ENCODE measurements around the gene FRMD5.
A peak's percentile ranks its signal among the peaks of the same experiment; 100 is the strongest.
"Not testable (repeated sequence)": the region's sequence is repeated elsewhere in the genome, so short reads cannot be mapped to it uniquely, and the experiment has no call there.

The FRMD5 gene

DNA sequence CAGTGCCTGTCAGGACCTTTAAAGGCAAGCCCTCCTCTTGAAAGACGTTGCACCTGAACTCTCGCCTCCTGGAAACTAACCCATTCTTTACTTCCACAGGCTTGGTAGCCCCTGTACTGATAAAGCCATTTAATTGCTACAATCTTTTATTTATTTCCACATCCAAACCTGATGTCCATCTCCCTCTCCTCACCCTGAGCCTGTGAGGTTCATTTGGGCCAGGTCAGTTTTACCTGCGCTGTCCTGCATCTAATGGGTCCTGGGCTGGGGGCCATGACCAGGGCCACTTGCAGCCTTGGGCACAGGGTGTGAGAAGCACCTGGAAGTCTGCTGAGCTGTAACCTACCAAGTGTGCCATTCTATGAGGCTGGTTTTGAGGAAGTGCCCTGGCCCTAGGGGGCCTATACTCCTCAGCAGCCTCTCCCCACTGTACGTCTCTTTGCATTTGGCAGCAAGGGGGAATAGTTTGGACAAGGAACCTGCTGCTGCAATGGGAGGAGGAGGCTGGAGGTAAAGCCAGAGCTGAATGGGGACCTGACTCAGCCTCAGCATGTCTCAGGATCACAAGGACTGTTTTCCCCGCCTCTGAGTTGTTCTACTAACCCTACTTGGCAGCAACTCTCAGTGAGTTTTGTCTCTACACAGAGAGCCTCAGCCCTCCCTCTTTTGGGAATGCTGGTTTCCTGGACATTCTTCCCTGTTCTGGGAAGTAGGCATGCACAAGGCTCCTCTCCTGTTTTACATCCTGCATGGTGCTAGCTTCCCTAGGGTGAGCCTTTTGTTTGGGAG, 314.5 kb downstream of the FRMD5 start:
- DNase-seq: no peak

DNA sequence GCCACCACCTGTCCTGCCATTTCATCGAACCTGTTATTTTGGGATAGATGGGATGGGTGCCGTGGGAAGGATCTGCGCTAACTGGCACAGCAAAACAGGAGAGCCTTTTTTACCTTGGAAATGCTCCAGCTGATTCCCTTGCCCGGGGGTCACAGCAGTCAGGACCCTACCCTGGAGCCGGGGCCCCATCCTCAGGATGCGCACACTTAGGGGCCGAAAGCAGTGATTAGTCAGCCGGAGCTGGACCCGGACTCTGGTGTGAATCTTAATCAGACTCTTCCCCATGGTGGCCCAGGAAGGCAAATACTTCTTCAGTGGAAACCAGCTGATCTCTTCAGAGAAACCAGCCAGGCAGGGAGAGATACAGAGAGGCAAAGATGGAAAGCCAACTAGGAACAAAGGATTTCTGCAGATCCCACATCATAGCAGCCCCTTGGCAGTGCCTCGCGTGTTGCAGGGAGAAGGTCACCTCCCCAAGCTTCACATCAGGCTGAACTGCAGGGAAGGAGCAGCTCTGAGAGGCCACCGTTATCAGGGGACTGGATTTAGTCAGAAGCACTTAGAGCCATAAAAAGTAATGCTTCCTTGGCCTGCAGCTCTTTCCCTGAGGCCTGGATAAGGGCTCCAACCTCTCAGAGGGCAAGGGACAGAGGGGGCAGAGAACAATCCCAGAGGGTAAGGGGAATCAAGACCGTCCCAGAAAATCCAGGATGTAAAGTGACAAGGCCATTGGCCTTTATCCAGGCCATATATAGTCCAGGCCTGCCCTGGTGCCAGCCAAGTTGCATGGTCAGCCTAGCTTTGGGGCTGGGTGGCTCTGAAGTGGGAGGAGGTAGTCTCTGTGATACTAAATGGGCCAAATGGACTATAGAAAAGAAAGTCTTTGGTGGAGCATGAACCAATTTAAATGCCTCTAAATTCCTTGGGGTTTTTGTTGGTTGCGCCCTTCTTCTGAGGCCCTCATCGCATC, 315.4 kb downstream of the FRMD5 start:
- DNase-seq: no peak

DNA sequence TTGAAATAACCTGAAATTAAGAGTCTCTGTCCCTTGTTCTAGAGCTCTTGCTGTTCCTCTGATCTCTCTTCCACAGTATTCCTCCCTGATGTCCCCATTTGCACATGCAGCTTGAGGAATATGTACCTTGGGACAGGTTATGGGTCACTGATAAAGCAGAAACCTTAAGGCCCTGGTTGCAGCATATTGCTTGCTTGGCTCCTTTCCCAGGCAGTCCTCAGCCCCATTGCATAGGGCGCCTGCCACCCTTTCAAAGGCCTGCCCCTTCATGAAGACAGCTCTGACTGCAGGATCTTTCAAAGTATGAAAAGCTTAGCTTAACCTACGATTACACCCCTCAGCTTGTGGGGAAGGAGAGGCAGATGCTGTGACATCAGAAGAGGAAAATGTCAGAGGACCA, 316.6 kb downstream of the FRMD5 start:
- DNase-seq: no peak

DNA sequence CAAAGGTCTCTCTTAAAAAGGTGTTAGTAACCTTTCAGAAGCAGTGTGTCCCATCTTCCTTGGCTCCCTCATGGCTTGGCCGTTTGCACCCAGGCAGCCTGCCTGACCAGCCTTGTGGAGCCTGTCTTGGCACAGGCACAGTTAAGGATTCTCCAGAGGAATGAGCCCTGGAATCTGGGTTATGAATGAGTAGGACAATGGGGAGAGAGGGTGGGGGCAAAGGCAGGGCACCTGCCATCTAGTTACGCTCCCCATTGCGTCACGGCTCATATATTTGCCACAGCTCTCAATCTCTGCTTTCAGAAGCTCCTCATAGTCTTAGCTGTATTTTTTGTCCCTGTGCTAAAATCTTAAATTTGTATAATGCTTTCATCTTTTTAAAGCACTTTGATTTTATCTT, 317.7 kb downstream of the FRMD5 start:
- no peak for DNase-seq

DNA sequence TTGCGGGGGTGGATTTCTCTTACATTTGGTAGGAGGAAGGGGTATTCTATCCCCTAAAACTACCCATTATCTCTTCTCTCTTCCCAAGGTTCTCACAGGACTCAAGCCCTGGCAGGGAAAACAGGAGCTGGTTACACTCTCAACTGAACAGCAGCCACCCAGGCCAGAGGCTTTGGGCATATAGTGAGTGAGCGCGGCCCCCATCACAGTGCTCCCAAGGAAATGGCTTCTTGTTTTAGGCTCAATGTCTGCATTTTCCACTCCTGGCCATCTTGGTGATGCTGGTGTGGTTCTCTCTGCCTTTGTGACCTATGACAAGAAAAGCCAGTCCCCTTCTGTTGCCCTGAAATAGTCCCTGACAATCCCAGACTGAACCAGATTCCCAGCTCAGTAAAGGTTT, 318.2 kb downstream of the FRMD5 start:
- no peak for DNase-seq

DNA sequence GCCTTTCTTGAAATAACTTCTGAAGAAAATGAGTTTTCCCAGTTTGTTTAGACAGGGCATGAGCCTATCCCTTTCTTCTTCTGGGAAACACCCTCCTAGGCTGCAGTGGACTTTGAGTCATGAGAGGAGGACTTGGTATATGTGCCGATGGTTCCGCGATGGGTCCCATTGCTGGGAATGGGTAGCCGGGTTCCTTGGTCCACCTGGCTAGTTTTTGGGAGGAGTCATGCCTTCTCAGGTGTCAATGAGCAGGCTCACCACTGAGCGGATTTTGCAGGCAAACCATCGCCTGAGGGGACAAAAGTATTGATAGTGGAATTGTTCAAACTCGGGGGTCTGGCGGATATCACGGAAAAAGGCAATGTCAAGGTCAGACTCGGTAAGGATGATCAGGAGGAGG, 321.4 kb downstream of the FRMD5 start:
- DNase-seq: no peak

DNA sequence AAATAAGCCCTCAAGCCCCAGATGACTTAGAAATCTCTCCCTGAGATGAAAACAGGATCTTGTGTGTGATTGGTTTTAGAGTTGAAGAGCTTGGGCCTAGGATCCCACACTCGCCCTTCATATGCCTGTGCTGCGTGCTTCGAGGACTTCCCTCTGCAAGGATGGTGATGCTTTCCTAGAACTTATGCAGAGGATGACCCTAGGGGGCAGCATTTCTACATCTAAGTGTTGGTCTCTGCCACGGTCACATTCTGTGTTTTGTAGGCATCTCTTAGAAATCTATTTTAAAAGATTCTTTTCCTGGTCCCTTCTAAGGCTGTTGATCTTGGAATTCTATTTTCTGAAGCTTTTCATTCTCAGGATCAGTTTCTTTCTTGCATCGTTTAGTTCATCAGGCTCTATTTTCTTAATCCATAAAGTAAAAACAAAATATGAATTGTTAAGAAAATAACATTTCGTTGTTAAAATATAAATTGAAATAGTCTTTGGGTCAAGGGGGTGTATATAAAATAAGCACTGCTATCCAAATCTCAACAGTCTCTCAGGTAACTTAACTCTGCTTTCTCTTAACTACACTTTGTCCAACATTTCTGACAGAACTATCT, 322.6 kb downstream of the FRMD5 start:
- DNase-seq: peak in 1 of 2 donors; percentile 21

DNA sequence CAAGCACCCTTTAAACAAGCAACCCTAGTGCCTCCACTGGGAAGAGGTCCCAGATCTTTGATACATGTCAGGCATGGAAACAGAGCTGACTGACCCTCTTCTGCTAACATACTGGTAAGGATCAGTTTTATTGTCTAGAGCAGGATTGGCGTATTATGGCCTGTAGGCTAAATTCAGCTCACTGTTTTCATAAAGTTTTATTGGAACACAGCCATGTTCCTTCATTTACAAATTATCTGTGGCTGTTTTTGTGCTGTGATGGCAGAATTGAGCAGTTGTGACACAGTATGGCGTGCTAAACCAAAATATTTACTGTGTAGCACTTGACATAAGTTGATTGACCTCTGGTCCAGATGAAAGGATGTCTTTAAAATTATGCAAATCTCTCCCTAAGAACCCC, 323.2 kb downstream of the FRMD5 start:
- no peak for DNase-seq

DNA sequence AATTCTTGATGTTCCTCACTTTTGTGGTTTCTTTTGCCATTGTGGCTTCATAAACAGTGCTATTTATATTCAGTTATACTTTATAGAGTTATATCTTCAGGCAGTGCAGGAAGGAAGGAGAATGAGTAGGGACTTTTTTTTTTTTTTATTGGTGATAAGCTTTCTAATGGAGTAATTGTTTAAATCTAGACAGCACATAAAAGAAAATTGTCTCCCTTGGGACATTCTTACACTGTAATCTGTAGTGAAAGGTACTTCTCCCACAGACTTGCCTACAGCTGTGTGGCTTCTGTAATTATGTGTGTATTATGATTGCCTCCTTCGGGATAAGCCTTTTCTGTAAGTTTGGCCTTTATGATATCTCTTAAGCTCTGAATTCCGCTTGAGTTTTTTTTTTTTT, 326.7 kb downstream of the FRMD5 start:
- peak in 1 of 2 donors; percentile 15 for DNase-seq

DNA sequence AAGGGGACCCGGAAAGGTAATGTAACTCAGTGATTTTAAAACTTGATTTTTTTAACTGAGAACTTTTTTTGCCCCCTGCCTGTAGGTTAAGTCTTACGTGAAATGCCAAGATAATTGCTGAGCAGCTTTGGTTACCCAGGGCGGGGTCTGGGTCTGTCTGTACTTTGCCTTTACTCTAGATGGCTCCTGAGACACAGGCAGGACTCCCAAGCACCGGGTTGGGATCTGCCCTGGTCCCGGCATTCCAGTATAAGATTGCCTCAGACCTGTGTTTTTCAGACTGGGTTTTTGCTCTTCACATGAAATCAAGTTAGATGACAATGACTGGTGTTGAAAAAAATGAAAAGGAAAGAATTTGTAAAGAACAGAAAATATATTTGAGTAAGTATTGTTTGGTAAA, 328.0 kb downstream of the FRMD5 start:
- DNase-seq: no peak

DNA sequence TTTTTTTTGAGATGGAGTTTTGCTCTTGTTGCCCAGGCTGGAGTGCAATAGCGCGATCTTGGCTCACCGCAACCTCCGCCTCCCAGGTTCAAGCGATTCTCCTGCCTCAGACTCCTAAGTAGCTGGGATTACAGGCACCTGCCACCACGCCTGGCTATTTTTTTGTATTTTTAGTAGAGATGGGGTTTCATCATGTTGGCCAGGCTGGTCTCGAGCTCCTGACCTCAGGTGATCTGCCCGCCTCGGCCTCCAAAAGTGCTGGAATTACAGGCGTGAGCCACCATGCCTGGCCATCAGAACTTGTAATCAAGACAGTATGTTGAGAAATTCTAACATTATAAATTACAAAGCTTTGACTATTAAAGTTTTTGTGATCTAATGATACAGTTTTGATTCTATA, 328.4 kb downstream of the FRMD5 start:
- DNase-seq: not testable (repeated sequence)

DNA sequence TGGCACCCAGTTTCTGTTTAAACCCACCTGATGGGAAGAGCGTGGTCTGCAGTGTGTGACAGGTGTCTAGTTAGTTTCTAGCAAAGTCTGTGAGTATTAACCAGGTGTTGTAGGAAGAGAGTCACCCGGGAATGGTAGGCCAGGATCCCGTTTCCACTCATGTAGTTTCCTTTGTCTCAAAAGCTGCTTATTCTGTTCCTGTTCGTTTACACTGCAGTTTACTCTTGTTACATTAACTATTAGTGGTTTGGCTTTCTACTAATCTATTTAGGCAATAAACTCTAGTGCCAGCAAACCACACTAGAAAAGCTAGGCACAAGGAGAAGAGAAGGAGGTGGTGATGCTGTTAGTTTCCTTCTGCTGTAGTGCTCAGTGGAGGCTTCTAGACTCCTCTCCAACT, 335.5 kb downstream of the FRMD5 start:
- no peak for DNase-seq

DNA sequence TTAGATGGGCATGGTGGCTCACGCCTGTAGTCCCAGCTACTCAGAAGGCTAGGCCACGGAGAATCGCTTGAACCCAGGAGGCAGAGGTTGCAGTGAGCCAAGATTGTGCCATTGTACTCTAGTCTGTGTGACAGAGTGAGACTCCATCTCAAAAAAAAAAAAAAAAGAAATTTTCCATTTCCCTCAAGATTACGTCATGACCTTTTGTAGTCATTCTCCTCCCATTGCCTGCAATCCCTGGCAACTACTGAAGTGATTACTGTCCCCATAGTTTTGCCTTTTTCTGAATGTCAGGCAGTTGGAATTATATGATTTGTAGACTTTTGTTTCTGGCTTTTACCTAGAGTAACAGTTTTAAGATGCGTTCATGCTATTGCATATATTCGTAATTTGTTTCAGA, 340.3 kb downstream of the FRMD5 start:
- no peak for DNase-seq

DNA sequence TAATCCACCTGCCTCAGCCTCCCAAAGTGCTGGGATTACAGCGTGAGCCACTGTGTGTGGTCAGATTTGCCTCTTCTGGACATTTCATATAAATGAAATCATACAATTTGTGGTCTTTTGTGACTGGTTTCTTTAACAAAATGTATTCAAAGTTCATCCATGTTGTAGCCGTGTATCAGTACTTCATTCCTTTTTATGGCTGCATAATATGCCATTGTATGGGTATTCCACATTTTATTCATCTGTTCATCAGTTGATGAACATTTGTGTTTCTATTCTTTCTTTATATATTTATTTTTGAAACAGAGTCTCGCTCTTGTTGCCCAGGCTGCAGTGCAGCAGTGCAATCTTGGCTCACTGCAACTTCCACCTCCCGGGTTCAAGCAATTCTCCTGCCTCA, 342.5 kb downstream of the FRMD5 start:
- no peak for DNase-seq

DNA sequence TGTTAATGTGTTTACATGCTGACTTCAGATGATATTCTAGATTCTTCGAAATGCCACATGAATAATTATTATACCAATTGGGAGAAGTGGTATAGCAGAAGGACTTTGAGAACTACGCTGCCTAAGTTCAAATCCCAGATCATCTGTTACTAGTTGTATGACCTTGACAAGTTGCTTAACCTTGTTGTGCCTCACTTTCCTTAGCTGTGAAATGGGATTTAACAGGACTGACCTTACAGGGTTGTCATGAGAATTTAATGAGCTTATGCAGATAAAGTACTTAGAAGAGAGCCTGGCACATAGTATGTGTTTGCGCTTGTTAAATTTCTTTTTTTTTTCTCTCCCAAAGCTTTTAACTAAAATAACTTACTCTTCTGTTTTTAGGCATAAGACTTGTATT, 343.8 kb downstream of the FRMD5 start:
- DNase-seq: no peak

DNA sequence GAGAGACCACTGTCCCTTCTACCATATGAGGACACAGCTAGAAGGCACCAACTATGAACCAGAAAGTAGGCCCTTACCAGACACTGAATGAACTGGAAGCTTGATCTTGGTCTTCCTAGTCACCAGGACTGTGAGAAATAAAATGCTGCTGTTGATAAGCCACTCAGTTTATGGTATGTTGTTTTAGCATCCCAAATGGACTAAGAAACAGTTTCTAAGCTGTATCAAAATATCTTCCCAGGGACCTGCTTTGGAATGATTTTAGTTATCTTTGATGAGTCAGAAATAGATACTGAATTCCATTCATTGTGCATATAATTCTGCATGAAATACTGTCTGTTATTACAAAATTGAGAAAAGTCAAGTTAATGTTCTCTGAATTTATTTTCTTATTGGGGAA, 349.6 kb downstream of the FRMD5 start:
- DNase-seq: no peak

DNA sequence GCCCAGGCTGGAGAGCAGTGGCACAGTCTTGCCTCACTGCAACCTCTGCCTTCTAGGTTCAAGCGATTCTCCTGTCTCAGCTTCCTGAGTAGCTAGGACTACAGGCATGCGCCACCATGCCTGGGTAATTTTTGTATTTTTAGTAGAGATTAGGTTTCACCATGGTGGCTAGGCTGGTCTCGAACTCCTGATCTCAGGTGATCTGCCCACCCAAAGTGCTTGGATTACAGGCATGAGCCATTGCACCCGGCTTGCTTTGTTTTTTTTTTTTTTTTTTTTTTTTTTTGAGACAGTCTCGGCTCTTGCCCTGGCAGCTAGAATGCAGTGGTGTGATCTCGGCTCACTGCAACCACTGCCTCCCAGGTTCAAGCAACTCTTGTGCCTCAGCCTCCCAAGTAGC, 362.6 kb downstream of the FRMD5 start:
- not testable (repeated sequence) for DNase-seq

DNA sequence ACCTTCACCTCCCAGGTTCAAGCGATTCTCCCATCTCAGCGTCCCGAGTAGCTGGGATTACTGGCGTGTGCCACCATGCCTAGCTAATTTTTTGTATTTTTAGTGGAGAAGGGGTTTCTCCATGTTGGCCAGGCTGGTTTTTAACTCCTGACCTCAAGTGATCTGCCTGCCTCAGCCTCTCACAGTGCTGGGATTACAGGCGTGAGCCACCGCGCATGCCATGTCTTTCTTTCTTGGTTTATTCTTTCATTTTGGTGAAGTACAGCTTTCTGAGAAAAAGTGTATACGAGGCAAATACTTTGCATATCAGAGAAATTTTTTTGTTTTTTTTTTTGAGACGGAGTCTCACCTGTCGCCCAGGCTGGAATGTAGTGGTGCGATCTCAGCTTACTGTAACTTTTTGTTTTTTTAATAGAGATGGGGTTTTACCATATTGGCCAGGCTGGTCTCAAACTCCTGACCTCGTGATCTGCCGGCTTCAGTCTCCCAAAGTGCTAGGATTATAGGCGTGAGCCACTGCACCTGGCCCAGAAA, 363.5 kb downstream of the FRMD5 start:
- DNase-seq: not testable (repeated sequence)

DNA sequence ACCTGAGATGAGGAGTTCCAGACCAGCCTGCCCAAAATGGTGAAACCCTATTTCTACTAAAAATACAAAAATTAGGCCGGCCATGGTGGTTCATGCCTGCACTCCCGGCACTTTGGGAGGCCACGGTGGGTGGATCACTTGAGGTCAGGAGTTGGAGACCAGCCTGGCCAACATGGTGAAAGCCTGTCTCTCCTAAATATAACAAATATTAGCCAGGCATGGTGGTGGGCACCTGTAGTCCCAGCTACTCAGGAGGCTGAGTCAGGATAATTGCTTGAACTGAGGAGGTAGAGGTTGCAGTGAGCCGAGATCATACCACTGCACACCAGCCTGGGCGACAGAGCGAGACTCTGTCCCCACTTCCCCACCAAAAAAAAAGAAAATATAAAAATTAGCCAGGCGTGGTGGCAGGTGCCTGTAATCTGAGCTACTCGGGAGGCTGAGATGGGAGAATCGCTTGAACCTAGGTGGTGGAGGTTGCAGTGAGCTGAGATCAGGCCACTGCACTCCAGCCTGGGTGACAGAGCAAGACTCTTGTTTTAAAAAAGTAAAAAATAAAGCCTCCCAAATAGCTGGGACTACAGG, 364.3 kb downstream of the FRMD5 start:
- DNase-seq: not testable (repeated sequence)

DNA sequence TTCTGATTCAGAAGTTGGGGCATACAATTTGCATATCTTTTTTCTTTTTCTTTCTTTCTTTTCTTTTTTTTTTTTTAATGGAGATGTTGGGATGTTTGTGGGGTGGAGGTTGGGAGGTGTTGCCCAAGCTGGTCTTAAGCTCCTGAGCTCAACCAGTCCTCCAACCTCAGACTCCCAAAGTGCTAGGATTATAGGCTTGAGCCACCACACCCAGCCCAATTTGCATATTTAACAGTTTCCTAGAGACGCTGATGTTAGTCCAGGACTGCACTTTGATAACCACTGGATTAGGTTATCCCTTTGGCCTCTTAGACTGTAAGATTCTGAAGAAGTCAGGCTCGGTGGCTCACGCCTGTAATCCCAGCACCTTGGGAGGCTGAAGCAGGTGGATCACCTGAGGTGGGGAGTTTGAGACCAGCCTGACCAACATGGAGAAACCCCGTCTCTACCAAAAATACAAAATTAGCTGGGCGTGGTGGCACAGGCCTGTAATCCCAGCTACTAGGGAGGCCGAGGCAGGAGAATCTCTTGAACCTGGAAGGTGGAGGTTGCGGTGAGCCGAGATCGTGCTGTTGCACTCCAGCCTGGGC, 365.0 kb downstream of the FRMD5 start:
- DNase-seq: not testable (repeated sequence)

DNA sequence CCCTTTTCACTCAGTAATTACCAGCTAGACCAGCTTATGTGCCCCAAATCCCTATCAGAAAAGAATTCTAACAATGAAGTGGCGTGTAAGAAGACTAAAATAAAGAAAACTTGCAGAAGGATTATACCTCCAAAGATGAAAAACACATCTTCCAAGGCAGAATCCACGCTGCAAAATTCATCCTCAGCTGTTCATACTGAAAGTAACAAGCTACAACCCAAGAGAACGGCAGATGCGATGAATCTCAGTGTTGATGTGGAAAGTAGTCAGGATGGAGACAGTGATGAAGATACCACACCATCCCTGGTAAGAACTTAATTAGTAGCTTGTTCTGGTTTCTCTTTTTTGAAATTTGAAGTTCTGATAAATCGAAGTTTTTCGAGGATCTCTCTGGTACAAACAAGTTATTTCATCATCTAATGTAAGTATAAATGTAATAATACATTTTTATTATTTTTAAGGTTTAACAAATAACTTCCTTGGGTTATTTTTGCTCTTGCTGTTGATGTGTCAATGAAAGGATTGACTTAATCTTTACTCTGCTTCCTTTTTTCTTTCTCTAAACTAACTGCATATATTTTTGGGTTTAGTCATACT, 366.9 kb downstream of the FRMD5 start:
- no peak for DNase-seq

All from bone marrow (tissue), 2 donors.